GM21423 (cell line): ENCODE results near the gene PRSS48.
A peak's percentile ranks its signal among the peaks of the same experiment; 100 is the strongest.
"Not testable (repeated sequence)": the region's sequence is repeated elsewhere in the genome, so short reads cannot be mapped to it uniquely, and the experiment has no call there.

Experiments
- ATAC-seq: cut with Tn5 transposase; IDR thresholded peaks from one replicate; pipeline ENCODE4 v1.9.1; 2021; ENCODE audit warnings: mild to moderate bottlenecking, moderate library complexity; ENCODE audit not compliant: unreplicated experiment

The PRSS48 gene, protein sequence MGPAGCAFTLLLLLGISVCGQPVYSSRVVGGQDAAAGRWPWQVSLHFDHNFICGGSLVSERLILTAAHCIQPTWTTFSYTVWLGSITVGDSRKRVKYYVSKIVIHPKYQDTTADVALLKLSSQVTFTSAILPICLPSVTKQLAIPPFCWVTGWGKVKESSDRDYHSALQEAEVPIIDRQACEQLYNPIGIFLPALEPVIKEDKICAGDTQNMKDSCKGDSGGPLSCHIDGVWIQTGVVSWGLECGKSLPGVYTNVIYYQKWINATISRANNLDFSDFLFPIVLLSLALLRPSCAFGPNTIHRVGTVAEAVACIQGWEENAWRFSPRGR

DNA sequence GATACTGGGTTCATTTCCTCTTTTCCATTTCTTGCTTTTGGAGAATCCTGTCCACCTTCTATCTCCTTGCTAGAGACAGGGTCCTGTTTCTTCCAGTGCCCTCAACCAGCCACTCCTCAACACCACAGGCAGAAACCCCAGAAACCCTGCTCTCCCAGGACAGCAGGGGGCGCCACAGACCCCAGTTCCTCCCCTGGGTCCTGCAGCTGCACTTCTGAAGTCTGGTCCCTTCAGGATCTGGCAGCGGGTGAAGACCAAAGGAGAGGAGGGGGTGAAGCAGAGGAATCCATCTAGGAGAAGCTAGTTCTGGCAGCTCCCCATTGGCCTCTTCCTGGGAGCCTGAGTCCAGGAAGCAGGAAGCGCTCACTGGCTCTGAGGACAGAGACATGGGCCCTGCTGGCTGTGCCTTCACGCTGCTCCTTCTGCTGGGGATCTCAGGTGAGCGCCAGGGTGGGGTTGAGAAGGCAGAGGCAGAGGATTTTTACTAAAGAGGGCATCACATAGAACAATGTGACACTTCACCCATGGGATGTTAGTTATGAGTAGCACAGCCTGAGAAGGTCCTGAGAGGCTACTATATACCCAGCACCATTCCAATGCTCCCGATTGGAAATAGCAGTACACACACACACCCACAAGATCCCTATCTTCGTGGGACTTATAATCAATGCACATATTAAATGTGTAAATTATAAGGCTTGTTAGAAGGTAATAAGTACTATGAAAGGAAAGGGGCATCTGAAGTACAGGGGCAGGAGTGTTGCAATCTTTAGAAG lies at the start of gene PRSS48:
Gene PRSS48 (plus strand): TSS at position 375 of the 776 bp plus-strand sequence. CDS start 12 bp downstream, at position 387.
- peak; percentile 63 for ATAC-seq

GRCh38 chr4:151227172-151227571 lies 49.8 kb upstream of the PRSS48 start:
- no peak for ATAC-seq

DNA sequence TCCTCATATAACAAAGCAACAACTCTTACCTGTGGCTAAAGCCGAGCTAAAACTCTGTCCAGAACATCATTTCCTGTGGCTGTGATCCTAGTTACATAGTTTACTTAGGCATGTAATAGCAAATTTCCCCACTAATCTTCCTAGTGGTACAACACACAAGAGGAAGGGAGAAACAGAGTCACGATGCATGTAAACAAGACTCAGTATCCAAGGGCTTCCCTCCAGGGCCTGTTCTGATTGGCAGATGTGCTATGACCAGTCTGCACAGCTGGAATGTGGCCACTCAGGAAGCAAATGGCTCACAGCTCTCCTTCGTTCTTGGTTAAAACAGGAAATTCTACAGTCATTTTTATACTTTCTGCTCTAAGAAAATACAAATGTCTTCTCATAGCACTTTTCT lies 49.2 kb upstream of the PRSS48 start:
- ATAC-seq: no peak

DNA sequence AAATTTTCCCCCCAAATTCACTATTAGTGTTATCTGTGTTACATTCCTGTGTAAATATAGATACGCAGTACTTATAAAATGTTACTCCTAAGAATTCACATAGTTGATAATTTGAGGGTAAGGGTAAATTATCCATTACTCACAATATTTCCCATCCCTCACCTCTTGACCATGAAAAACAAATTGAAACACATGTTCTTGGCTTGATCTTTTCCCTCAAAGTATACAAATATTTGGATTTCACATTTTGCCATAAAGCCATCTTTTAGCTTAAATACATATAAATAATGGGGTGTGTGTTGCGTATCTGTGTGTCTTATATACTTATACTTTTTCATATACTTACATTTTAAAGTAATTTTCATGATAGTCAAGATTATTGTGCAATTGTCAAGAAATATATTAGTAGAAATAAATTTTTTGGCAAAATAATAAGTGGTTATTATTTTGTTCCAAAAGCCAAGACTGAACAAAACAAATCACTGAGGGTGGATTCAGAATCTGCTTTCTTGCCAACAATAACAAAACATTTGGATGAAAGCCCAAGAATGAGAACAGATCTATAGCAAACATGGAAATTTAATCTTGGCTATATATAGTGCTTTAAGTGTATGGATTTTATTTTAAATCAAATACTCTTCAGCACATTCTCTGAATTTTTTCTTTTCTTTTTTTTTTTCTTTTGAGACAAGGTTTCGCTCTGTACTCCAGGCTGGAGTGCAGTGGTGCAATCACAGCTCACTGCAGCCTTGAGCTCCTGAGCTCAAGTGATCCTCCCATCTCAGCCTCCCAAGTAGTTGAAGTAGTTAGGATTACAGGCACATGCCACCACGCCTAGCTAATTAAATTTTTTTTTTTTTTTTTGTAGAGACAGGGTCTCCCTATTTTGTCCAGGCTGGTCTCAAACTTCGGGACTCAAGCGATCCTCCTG lies 48.5 kb upstream of the PRSS48 start:
- no peak for ATAC-seq

DNA sequence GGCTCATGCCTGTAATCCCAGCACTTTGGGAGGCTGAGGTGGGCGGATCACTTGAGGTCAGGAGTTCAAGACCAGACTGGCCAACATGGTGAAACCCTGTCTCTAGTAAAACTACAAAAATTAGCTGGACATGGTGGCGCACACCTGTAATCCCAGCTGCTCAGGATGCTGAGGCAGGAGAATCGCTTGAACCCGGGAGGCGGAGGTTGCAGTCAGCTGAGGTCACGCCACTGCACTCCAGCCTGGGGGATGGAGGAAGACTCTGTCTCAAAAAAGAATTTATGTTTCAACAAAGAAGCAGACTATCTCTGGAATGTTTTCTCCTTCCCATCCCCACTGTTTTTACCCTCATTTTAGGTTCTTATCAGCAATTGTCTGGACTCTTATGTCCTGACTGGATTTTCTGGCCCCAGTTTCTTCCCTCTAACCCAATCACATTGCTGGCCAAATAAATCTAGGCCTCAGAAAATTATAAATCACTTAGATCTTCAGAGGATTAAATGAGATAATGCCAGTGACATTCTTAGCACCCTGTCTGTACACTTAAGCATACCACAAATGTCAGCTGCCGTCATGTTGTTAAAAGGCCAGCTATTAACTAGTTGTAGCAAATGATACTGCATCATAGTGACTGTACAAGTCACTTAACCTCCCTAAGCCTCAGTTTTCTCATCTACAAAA lies 44.9 kb upstream of the PRSS48 start:
- no peak for ATAC-seq

- ATAC-seq: no peak
Observed at GRCh38 chr4:151233600-151233999, 43.4 kb upstream of the PRSS48 start.

DNA sequence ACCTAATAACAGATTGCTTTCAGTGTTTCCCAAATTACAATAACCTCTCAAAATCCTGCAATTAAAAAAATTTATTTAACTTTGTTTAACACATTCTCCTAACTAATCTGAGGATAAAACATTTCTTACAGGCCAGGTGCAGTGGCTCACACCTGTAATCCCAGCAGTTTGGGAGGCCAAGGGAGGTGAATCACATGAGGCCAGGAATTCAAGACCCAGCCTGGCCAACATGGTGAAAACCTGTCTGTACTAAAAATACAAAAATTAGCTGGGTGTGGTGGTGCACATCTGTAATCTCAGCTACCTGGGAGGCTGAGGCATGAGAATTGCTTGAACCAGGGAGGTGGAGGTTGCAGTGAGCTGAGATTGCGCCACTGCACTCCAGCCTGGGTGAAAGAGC lies 41.6 kb upstream of the PRSS48 start:
- ATAC-seq: not testable (repeated sequence)

- no peak for ATAC-seq
Observed at GRCh38 chr4:151236036-151236435, 40.9 kb upstream of the PRSS48 start.

DNA sequence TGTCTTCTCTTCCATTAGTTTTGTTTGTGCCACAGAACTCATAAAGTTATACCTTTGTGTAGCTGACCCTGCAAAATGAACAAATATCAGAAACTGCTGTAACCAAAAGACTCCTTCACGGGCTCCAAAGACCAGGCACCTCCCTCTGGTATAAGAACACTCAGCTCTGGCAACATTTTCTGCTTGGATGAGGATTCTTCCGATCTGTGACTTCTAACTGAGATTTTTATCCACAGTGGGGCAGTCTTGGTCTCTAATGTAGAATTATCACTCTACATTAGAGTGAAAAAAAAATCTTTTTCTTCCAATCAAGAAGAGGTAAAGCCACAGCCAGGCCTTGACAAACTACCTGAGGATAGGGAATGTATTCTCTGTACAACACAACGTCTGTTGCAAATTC lies 38.5 kb upstream of the PRSS48 start:
- no peak for ATAC-seq

DNA sequence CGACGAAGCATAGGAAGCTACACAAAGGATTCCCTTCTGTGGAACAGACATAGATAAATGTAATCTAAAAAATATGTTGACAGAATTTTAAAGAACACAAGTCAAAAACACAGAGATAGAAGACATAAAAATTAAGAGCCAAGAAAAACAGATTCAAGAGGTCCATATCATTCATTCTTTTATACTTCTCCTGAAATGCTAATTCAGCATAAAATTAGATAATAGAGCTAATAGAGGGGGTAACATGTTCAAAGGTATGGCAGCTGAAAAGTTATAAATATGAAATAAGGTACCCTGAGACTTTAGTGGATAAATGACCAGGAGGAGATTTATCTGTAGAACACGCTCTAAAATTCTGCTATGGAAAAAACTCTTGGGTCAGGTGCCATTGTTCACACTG lies 37.4 kb upstream of the PRSS48 start:
- ATAC-seq: no peak

DNA sequence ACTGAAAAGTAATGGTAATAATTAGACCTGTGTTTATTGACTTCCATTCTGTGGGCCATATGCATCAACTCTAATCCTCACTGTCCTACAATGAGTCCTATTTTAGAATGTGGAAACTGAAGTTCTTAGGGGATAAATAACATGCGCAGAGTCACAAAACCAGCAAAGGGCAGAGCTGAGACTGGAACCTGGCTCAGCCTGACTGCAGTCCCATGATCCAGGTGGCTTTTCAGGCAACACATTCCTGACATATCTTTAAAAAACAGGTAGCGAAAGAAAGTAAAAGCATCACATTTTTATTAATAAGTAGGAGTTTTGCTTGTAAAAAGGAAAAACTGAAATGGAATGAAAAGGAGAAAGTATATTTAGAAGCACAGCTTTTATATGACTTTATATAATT lies 34.7 kb upstream of the PRSS48 start:
- no peak for ATAC-seq

DNA sequence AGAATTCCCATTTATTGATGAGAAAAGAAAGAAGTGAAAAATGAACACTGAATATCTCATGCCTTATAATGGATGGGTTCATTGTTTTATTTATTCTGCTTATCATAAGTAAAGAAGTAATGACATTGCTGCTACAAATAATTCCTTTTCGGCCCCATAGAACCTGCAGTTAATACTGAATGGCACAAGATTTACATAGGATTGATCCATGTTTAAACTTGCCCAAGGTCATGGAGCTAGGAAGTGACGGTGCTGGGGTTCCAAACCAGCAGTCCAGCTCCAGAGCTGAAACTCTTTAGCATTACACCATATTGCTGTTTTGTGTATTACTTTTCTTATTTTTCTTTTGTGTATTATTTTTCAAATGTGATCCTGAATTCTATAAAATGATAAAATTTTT lies 30.2 kb upstream of the PRSS48 start:
- no peak for ATAC-seq

- no peak for ATAC-seq
Observed at GRCh38 chr4:151247395-151247794, 29.6 kb upstream of the PRSS48 start.

- no peak for ATAC-seq
Observed at GRCh38 chr4:151248519-151248918, 28.4 kb upstream of the PRSS48 start.

- ATAC-seq: no peak
Observed at GRCh38 chr4:151250706-151251105, 26.3 kb upstream of the PRSS48 start.

- no peak for ATAC-seq
Observed at GRCh38 chr4:151251603-151252304, 25.2 kb upstream of the PRSS48 start.

- not testable (repeated sequence) for ATAC-seq
Observed at GRCh38 chr4:151255226-151255625, 21.7 kb upstream of the PRSS48 start.

- ATAC-seq: not testable (repeated sequence)
Observed at GRCh38 chr4:151255680-151256079, 21.3 kb upstream of the PRSS48 start.

DNA sequence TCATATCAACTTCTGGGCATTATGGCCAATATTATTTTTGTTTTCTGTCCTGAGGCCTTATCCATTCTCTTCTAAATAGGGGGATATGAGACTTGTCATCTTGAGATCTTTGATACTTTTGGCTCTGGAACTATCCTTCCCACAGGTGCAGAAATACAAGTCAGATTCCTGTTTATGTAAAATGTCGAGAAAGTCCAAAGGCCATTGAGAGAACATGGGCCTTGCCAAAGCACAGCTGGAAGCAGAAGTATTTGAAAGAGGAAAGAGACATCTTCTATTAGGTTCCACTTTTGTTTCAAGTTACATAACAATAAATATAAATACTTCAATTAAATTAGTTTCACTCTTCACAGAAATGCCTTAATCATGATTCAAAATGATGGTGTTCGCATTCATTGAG lies 20.8 kb upstream of the PRSS48 start:
- no peak for ATAC-seq

GRCh38 chr4:151257704-151258103 lies 19.3 kb upstream of the PRSS48 start:
- ATAC-seq: no peak
